Esophagus mucosa (tissue), 1 donor: ENCODE data around the gene MAS1L. TPM values are rescaled to one million over a fixed set of nuclear protein-coding genes. Genes with fewer than 3 reads are reported as not detected.
"Not testable (repeated sequence)": the region's sequence is repeated elsewhere in the genome, so short reads cannot be mapped to it uniquely, and the experiment has no call there.

Experiments used
- ATAC-seq: fragments of 200-7000 bp; cut with Tn5 transposase; one replicate; pipeline ENCODE4 v1.9.1; 2020
- total RNA-seq: library from RNA; stranded (reverse); gene quantifications from one replicate; pipeline ENCODE4 v1.2.4, GENCODE V29; 2023
- donor health status: DM: yes; HTN: yes; CAD: no.

Gene MAS1L
- total RNA-seq, 1 donor from 2014 or later, result not detected

GRCh38 chr6:29477923-29478450 lies 9.8 kb downstream of the MAS1L start:
- no peak for ATAC-seq

- ATAC-seq, result no peak
Observed at GRCh38 chr6:29474996-29475395, 12.8 kb downstream of the MAS1L start.

- no peak for ATAC-seq
Observed at GRCh38 chr6:29466241-29466640, 21.5 kb downstream of the MAS1L start.

- no peak for ATAC-seq
Observed at GRCh38 chr6:29465801-29466200, 22.0 kb downstream of the MAS1L start.

- ATAC-seq, result no peak
Observed at GRCh38 chr6:29465279-29465678, 22.5 kb downstream of the MAS1L start.

GRCh38 chr6:29462022-29462421 lies 25.7 kb downstream of the MAS1L start:
- ATAC-seq, result no peak

- no peak for ATAC-seq
Observed at GRCh38 chr6:29461021-29461814, 26.5 kb downstream of the MAS1L start.

- ATAC-seq, result no peak
Observed at GRCh38 chr6:29456971-29457370, 30.8 kb downstream of the MAS1L start, which contains the start of the genes OR11A1 and OR2H1. Gene OR11A1 (minus strand): TSS chr6:29457071. CDS start chr6:29427641, 29,430 bp downstream. Gene OR2H1 (plus strand): TSS chr6:29457155. CDS start chr6:29461770, 4,615 bp downstream.

- no peak for ATAC-seq
Observed at GRCh38 chr6:29451471-29452193, 36.1 kb downstream of the MAS1L start.

- ATAC-seq, result no peak
Observed at GRCh38 chr6:29447670-29448069, 40.1 kb downstream of the MAS1L start.

- ATAC-seq, result not testable (repeated sequence)
Observed at GRCh38 chr6:29444031-29444430, 43.7 kb downstream of the MAS1L start.

- no peak for ATAC-seq
Observed at GRCh38 chr6:29442719-29443118, 45.0 kb downstream of the MAS1L start.

GRCh38 chr6:29439006-29439405 lies 48.8 kb downstream of the MAS1L start, which contains the start of gene OR10C1:
Gene OR10C1 (plus strand): TSS chr6:29439306. CDS start chr6:29440016, 710 bp downstream.
- no peak for ATAC-seq

GRCh38 chr6:29436730-29437129 lies 51.0 kb downstream of the MAS1L start:
- not testable (repeated sequence) for ATAC-seq

Other genes starting within 250 kb of the MAS1L start
- not detected for gene OR14J1, start 186.3 kb downstream of the MAS1L start, total RNA-seq
- not detected for gene OR5V1, start 119.1 kb downstream of the MAS1L start, total RNA-seq
- not detected for gene OR12D3, start 112.7 kb downstream of the MAS1L start, total RNA-seq
- not detected for gene OR12D2, start 92.3 kb downstream of the MAS1L start, total RNA-seq
- gene OR12D1, start 73.0 kb downstream of the MAS1L start, total RNA-seq, result not detected
- gene OR10C1, start 48.6 kb downstream of the MAS1L start, total RNA-seq, result not detected
- not detected for gene OR11A1, start 30.9 kb downstream of the MAS1L start, total RNA-seq
- not detected for gene OR2H1, start 30.8 kb downstream of the MAS1L start, total RNA-seq
- gene UBD, start 71.8 kb upstream of the MAS1L start, total RNA-seq, result 1.00 TPM
- not detected for gene OR2H2, start 97.2 kb upstream of the MAS1L start, total RNA-seq
- gene GABBR1, start 145.2 kb upstream of the MAS1L start, total RNA-seq, result 7.7 TPM
- not detected for gene MOG, start 169.1 kb upstream of the MAS1L start, total RNA-seq
- 2.1 TPM for gene ZFP57, start 193.2 kb upstream of the MAS1L start, total RNA-seq
- 6.8 TPM for gene HLA-F, start 235.5 kb upstream of the MAS1L start, total RNA-seq